ENCODE measurements around the gene EPHA8. TPM values are rescaled to one million over a fixed set of nuclear protein-coding genes. Genes with fewer than 3 reads are reported as not detected.
A peak's percentile ranks its signal among the peaks of the same experiment; 100 is the strongest.

EPHA8 gene
- total and polyA plus RNA-seq, 12 donors = 0.11 to 10.1 (median 1.6) TPM; not detected in 2

- WGBS, 4 donors = 85 to 93% (median 87%) methylated on average over 3 of the region's 3 CpGs
- no peak overlapping the region for H3K4me3 ChIP-seq
- H3K9me3 ChIP-seq (replicated peaks in 1 of 3) = no peaks in the 10 kb centered on the region
- TF ChIP-seq, protein P1, sequence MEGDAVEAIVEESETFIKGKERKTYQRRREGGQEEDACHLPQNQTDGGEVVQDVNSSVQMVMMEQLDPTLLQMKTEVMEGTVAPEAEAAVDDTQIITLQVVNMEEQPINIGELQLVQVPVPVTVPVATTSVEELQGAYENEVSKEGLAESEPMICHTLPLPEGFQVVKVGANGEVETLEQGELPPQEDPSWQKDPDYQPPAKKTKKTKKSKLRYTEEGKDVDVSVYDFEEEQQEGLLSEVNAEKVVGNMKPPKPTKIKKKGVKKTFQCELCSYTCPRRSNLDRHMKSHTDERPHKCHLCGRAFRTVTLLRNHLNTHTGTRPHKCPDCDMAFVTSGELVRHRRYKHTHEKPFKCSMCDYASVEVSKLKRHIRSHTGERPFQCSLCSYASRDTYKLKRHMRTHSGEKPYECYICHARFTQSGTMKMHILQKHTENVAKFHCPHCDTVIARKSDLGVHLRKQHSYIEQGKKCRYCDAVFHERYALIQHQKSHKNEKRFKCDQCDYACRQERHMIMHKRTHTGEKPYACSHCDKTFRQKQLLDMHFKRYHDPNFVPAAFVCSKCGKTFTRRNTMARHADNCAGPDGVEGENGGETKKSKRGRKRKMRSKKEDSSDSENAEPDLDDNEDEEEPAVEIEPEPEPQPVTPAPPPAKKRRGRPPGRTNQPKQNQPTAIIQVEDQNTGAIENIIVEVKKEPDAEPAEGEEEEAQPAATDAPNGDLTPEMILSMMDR (IDR thresholded peaks at IDR 0.05) = no peak
- TF ChIP-seq POLR2A (IDR thresholded peaks at IDR 0.05) = no peak
- no peaks in the 10 kb centered on the region for H3K27me3 ChIP-seq
- H3K27ac ChIP-seq = peak overlapping the region in 1 of 5 donors; percentile 57
- intact Hi-C loops (cut with DNase I) = no loop called here
- peaks cover 0 to 15% of the 10 kb centered on the region in 2 donors for H3K4me1 ChIP-seq (replicated peaks in 1 of 2)
- H3K36me3 ChIP-seq (replicated peaks in 1 of 2) = peaks cover 0 to 21% of the 10 kb centered on the region in 2 donors
- no peak for DNase-seq
These were observed 32.6 kb upstream of the EPHA8 start for GRCh38 chr1:22530715-22531114.

GRCh38 chr1:22531251-22531650 lies 32.0 kb upstream of the EPHA8 start:
- no peak overlapping the region for H3K4me3 ChIP-seq
- WGBS, 4 donors = 71 to 74% (median 73%) methylated on average over 5 to 6 of the region's 6 CpGs
- no peak for DNase-seq
- no peak overlapping the region for H3K27ac ChIP-seq
- TF ChIP-seq, protein P1 (IDR thresholded peaks at IDR 0.05) = no peak
- TF ChIP-seq POLR2A (IDR thresholded peaks at IDR 0.05) = no peak
- no peaks in the 10 kb centered on the region for H3K9me3 ChIP-seq (replicated peaks in 1 of 3)
- H3K4me1 ChIP-seq (replicated peaks in 1 of 2) = peaks cover 0 to 15% of the 10 kb centered on the region in 2 donors
- no peaks in the 10 kb centered on the region for H3K27me3 ChIP-seq
- H3K36me3 ChIP-seq (replicated peaks in 1 of 2) = peaks cover 0 to 15% of the 10 kb centered on the region in 2 donors
- intact Hi-C loops (cut with DNase I) = no loop called here

DNA sequence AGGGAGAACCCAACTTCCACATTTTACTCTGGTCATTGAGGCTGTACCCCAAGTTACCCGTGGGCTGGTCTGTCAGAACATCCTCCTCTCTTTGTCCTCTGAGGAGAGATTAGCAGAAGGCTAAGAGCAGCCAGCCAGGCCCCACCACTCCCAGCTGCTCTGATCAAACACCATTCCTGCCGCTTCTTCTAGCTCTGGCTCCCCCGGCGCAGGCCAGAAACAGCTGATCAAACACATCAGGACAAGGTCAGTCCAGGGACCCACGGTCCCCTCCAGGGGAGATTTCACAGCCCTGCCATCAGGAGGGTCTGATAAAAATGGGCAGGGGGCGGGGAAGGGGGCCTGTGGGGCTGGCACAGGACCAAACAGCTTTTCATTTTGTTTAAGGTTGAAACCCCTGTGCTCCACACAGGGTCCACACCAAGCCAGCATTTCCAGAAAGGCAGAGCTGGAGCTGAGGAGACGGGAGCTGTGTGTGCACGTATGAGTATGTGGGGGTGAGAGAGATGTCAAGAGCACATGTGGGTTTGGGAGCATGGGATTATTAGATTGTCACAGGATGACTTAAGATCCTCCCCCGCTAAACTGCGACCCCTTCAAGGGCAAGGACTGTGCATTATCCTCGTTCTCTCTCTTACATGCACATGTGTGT lies 29.9 kb upstream of the EPHA8 start:
- H3K36me3 ChIP-seq (replicated peaks in 1 of 2) = no peaks in the 10 kb centered on the region
- TF ChIP-seq POLR2A (IDR thresholded peaks at IDR 0.05) = no peak
- TF ChIP-seq, protein P1 (IDR thresholded peaks at IDR 0.05) = no peak
- no peak for DNase-seq
- 76 to 92% (median 83%) methylated on average over 8 to 11 of the region's 11 CpGs for WGBS, 4 donors
- no peak overlapping the region for H3K27ac ChIP-seq
- no peaks in the 10 kb centered on the region for H3K27me3 ChIP-seq
- no peaks in the 10 kb centered on the region for H3K9me3 ChIP-seq (replicated peaks in 1 of 3)
- intact Hi-C loops (cut with DNase I) = no loop called here
- peaks cover 9 to 28% of the 10 kb centered on the region in 2 donors for H3K4me1 ChIP-seq (replicated peaks in 1 of 2)
- no peak overlapping the region for H3K4me3 ChIP-seq

GRCh38 chr1:22534951-22535350 lies 28.3 kb upstream of the EPHA8 start:
- WGBS, 4 donors = 88 to 95% (median 95%) methylated on average over 4 of the region's 4 CpGs
- intact Hi-C loops (cut with DNase I) = no loop called here

More at GRCh38 chr1:22534951-22535350, 28.3 kb upstream of the EPHA8 start:
- no peak for DNase-seq
- H3K36me3 ChIP-seq (replicated peaks in 1 of 2) = no peaks in the 10 kb centered on the region
- H3K4me3 ChIP-seq = no peak overlapping the region
- no peak overlapping the region for H3K27ac ChIP-seq
- no peaks in the 10 kb centered on the region for H3K9me3 ChIP-seq (replicated peaks in 1 of 3)
- no peak for TF ChIP-seq POLR2A (IDR thresholded peaks at IDR 0.05)
- TF ChIP-seq, protein P1 (IDR thresholded peaks at IDR 0.05) = no peak
- H3K4me1 ChIP-seq (replicated peaks in 1 of 2) = peaks cover 9 to 28% of the 10 kb centered on the region in 2 donors
- H3K27me3 ChIP-seq = no peaks in the 10 kb centered on the region

All from adrenal gland (tissue), 12 donors.